ENCODE results near the gene CSTF3.

- TF ChIP-seq CTCF (conservative IDR thresholded peaks at IDR 0.05; ENCODE audit: low read depth, low read length): no peak
- no peak for TF ChIP-seq POLR2A (IDR thresholded peaks at IDR 0.05; ENCODE audit: low read depth, low read length)
Measured at GRCh38 chr11:33067294-33067693, 94.0 kb downstream of the CSTF3 start.
